T-helper 1 cell (primary cell): ENCODE data around the gene KIAA1671.

Experiments
- DNase-seq, 5 donors: peaks; one replicate each; pipeline ENCODE4 v3.0.0-alpha.2; 2012 to 2020

KIAA1671 gene

DNA sequence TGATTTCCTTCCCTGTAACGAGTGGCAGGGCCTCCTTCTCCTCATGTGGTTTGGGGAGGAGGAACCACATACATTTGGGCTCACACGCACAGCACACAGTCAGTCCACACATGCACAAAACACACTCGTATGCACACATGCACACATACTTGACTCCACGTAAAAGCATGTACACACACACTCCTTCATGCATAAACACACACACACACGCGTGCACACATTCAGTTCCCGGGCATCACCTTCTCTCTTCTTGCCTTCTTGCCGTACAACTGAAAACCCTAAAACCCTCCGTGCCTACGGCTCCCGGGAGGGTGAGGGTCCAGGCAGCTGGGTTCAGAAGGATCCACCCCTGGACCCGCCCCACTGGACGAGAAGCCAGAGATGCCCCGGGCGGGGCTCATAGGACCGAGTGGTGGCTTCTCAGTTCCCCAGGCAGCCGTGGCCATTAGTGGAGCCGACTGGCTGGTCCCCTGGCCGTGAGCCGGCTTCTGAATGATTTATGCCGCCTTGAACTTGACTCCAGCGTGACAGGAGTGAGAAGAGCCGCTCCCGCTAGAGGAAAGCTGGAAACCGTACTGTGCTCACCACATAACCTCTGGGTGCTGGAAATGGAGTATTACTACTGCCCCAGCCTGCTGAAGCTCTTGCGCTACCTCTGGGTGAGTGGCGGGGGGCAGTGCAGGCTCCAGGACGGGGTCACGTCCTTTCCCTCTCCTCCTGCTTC lies 117.4 kb downstream of the KIAA1671 start:
- DNase-seq: peak in 2 of 5 donors; percentile 17 to 67

DNA sequence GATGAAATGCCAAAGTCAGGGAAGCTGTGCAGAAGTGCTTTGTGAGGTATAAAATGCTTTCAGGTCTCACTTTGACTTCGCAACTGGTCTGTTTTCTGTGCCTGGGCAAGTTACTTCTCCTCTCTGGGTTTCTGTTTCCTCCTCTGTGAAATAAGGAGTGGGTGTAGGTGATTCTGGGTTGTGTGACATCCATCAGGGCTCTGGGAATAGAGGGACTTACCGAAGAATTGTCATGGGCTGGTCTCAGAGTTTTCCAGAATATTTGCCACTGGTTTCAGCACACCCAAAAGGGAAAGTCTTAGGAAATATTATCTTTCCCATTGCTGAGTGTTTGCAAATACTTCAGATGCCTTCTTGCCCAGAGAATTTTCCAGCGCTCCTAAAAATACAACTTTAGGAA lies 118.4 kb downstream of the KIAA1671 start:
- peak in 1 of 5 donors; percentile 46 for DNase-seq

DNA sequence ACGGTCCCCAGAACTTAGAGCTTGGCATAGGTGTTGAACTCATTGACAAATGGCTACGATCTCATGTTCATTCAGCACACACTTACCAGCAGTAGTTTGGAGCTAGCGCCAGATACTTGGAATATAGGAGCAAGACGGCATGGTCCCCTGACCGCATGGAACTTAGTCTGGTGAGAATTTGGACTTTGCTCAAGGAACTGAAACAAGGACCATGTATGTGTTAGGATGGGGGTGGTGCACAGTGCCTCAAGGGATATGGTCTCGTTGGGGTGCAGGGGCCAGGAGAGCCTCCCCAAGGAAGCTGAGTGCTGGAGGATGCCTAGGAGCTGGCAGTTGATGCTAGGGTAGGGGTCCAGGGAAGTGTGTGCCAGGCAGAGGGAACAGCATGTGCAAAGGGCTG lies 119.2 kb downstream of the KIAA1671 start:
- no peak for DNase-seq

DNA sequence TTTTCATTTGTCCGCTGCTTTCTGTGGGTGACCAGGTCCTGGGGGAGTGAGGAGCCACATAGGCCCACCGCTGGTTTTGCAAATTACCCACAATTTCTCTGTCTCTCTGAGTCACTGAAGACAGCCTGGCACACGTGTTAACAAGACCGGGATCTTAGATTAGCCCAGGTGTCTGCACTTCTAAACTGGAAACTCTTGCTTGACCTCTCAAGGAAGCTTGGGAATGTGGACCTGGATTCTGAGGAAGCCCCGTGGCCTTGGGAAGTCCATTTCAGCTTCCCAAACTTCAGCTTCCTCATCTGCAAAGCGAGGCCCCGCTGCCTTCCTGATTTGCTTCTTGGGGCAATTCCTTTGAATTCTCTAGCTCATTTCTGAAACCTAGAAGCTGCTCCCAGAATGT lies 119.9 kb downstream of the KIAA1671 start:
- no peak for DNase-seq

DNA sequence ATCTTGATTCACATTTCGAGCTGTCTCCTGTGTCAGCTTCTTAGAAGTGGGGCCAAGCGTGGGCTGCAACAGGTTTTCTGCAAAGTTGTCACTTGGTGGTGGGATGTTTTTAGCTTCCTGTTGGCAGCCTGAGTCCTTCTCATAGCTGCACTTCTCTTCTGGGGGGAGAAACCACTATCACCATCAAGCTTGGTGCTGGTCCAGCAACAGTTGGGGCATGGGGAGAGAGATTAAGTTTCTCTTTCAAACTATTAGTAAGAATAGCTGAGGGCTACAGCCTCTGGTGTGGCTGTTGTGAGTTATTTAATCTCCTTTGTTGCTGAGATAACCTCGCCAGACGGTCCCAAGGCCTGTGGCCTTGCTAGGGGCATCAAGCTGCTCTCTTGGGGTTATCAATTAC lies 123.8 kb downstream of the KIAA1671 start:
- DNase-seq: peak in 1 of 5 donors; percentile 51

DNA sequence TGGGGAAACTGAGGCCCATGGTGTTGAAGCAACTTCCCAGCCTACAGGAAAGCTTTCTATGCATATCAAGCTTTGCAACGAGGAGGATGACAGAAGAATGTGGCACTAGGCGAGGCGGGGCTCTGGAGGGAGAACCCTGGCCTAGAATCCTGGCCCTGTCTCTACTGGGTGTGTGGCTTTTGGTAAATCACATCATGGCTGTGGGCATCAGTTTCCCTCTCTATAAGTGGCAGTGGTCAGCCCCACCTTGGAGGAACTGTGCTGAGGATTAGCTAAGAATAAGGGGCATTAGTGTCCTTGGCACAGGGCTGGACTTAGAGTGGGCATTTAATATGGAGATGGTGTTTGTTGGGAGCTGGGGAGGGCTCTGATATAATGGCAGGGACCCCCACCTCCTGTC lies 124.5 kb downstream of the KIAA1671 start:
- DNase-seq: no peak

DNA sequence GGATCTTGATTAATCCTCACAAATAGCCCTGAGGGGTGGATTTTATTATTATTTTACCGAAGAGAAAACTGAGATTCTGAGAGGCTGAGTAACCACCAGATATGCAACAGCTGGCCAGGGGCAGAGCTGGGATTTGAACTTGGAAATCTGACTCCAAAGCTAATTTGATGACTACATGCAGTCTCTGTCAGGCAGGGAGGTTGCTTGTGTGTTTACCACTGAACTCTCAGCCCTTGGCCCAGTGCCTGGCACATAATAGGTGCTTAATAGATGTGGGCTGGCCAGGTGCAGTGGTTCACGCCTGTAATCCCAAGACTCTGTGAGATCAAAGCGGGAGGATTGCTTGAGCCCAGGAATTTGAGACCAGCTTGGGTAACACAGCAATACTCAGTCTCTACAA lies 125.4 kb downstream of the KIAA1671 start:
- DNase-seq: no peak

DNA sequence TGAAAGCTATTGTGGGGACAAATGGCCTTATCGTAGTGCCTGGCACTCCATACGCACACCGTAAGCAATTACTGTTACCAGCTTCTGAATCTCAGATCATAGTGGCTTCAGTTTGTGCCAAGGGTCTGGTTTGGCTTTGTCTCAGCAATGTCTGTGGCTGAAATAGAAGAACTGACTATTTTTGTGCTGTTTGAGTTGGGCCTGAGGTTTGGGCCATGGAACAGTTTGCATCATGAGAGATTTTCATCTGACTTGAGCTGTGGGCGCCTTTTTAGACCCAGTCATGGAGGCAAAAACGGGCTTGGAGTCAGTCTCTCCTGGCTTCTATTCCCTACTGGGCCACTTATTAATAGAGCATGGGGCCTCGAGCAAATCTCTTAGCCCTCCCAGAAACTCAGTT lies 126.1 kb downstream of the KIAA1671 start:
- DNase-seq: no peak

DNA sequence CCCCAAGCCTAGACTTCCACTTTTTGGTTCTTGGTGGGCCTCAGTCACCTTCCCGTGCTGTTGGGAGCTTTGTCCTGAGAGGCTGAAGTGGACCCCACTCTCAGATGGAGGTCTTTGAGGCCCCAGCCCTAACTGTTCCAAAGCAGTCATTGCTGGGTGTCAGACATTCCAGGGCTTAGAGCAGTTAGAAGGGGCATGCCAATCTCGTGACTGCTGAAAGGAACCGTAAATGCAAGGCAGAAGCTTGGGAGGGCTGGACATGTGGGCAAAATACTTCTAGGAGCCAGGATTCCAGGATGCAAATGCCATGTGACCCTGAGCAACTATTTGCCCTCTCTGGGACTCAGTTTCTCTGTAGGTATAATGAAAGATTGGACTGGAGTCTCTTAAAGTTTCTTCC lies 128.3 kb downstream of the KIAA1671 start:
- no peak for DNase-seq

DNA sequence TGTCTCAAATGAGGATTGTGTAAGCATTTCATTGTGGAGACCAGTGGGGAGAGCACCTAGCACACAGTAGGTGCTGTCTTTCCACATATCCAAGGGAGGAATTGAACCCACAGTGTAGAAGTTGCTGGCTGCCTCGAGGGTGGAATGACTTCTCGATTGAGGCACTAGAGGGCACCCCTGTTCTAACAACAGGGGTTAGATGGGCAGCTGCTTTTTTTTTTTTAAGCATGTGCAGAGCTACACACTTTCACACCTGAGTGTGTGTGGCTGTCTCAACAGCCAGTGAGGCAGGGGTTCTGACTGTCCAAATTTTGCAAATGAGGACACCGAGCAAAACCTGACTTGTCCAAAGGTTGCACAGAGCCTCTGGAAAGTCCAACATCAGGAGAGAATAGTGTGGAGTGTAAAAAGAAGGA lies 128.9 kb downstream of the KIAA1671 start:
- DNase-seq: peak in 2 of 5 donors; percentile 30 to 73

DNA sequence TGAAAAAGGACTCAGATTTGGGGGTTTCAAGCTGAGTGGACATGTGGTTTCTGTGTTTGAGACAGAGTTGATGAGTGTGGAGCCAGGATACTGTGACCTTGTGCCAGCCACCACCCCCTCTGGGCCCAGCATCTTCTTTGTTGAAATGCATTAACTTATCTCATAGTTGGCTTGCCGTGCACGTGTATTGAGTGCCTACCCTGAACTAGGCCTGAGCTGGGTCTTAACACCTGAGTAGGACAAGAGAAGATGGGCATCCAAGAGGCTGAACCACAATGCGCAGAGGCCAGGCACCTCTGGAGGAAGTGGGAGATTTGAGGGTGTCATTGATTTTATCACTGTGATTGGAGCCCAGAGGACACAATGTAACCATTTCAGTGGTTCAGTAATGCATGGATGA lies 129.6 kb downstream of the KIAA1671 start:
- no peak for DNase-seq

DNA sequence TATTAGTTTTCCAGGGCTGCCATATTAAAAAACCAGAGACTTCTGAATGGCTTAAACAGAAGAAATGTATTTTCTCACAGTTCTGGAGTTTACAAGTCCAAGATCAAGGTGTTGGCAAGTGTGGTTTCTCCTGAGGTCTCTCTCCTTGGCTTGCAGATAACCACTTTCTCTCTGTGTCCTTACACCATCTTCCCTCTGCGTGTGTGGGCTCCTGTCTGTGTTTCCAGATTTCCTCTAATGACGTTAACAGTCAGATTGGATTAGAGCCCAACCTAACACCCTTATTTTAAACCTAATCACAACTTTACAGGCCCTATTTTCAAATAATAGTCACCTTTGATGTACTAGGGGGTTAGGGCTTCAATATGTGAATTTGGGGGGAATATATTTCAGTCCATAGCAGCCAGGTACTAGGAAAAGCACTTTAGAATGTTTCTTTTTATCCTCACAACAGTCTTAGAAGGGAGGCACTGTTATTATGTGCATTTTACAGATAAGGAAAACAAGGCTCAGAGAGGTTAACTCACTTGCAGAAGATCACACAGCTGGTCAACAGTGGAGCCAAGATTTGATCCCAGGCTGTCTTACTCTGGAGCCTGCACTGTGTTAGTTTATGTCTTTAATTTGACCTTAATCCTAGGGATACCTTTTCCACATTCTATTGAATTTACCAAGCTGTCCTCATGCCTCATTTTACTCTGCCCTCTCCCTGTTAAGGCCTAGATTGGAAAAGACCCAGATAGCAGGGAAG lies 130.7 kb downstream of the KIAA1671 start:
- DNase-seq: no peak

DNA sequence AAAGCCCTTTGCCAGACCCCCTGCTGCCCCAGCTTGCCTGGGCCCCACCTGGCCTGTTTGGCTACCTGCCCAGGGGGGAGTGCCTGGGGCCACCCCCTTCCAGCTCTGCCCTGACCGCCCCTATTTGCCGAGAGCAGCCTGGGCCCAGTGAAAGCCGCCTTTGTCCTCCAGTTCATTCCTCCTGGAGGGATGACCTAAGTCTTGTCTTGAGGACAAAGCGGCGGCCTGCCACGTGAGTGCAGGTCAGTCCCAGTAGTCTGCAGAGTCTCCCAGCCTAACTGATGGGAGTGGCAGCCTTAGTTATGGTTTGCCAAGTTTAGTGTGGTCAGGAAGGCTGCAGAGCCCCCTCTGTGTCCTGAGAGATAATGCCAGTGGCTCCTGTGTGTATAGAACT lies 131.3 kb downstream of the KIAA1671 start:
- no peak for DNase-seq

DNA sequence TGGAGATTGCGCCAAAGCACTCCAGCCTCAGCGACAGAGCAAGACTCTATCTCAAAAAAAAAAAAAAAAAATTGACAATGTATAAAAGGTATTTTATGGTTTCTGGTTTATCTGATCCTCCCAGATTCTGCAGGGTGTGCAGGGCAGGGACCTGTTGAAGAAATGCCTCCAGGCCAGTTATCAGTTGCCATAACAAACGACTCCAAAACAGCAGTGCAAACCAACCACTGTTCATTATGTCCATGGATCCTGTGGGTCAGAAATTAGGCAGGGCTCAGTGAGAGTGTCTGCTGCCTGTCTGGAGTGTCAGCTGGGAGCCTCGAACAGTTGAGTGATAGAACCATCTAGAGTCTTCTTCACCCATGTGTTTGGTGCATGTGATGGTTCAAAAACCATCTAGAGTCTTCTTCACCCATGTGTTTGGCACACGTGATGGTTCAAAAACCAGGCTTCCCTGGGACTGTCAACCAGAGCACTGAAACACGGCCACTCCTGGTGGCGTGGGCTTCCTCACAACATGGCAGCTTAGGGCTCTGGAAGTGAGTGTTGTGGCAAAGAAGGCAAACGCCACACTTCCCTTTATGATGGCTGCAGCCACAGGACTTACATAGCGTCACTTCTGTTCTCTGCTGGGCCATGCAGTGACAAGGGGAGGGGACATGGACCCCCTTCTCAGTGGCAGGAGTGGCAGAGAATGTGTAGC lies 132.0 kb downstream of the KIAA1671 start:
- no peak for DNase-seq

DNA sequence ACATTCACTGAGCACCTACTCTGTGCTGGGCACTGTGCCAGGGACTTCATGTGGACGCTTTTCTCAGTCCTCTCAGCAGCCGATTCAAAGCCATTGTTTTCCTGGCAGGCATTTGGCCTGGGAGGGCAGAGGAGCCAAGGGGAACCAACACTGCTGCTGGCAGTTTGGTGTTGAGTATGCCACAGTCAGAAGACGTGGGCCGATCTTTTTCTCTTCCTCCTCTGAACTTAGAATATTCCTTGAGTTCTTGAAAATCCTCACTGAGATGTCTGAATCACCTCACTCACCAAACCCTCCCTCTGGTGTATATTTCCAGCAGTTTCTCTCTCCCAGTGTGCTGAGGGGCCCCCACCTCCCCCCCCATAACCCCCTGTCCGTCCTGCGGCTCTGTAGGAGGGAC lies 132.6 kb downstream of the KIAA1671 start:
- DNase-seq: no peak

DNA sequence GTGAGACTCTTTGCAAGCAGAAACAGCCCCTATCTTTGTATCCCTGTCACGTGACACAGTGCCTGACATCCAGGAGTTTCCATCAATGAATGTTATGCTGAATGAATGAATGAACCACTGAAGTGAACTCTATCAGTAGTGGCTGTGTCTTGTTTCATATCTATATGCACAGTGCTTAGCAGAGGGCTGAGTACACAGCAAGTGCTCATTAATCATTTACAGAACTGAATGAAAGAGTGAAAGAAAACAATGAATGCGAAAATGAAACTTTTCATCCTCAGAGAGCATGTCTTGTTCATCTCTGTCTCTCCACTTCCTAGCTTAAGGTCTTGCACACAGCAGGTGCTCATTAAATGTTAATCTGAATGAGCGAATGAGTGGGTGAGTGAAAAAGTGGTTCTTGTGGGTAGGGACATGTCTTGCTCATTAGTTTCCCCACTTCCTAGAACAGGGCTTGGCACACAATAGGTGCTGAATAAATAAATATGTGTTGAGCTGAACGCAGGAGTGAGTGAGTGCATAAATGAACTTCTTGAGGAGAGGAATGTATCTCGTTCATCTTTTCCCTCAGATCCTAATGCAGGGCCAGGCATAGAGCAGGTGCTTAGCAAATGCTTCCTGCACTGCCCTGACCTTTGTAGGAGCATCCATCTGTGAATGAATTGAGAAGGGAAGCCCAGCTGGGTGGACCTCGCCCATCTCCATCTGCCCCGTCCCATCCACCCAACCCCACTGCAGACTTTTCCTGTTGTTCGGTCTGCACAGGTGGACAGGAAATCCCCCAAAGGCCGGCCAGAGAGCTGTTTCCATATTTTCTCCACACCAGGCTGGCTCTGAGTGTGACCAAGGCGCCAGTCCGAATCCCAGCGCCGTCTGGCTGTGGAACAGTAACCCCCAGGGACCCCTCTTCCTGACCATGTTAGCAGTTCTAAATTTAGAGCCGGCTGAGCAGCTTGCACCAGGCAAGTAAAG lies 133.7 kb downstream of the KIAA1671 start:
- DNase-seq: peak in 1 of 5 donors; percentile 80

DNA sequence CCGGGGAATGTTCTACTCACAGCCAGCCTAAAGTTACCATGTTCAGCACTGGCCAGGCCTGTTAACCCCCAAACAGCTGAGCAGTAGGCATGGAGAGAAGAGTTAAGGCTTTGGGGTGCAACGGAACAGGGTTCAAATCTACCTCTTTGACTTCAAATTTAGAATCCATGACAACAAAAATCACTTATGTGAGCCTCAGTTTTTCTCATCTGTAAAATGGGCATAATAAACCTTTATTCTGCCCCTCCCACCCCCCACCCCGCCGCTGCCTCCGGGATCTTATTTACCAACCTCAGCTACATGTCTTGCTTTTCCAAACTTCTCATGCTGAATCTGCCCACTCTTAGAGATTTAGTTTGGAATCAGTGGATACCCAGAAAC lies 134.4 kb downstream of the KIAA1671 start:
- no peak for DNase-seq

DNA sequence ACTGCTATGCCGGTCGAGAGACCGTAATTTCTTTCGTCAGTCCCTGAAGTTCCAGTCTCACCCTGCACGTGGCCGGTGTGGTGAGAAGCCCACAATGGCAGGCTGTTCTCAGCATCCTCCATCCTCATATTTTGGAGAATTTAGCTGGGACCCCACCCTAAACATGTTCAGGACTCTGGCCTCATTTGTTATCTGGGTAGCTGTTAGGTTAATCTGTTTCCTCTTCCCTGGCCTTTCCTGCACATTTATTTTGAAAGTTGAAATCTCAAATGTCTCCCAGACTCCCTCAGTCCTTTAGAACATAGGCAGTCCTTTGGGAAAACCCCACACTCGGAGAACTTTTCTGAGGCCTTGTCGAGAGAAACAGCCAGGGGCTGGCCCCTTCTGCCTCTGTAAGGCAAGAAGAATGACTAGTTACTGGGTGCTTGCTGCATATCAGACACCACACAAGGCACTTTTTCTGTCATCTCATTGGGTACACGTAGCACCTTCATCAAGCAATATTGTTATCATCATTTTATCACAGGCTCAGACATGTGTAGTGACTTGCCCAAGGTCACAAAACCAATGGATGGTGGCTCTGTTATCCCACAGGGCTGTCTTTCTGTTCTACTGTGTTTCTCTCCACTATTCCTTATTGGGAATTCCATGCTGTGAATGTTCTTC lies 137.8 kb downstream of the KIAA1671 start:
- DNase-seq: no peak

DNA sequence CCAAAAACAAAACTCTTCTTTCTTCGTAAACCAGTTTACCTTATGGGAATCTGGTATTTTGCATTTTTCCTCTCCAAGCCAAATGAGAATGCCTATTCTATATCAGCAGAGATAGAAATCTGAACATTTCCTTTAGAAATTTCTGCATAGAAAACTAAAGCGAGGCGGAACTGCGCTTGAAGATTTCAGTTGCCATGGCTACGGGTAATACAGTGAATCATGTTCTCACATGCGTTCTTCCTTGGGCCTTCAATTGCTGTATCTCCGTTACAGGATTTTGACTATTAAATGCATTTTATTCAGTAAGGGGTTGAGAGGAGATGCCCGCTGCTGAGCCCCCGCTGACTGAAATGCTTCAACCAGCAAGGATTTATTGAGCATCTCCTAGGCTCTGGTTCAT lies 138.9 kb downstream of the KIAA1671 start:
- DNase-seq: no peak

DNA sequence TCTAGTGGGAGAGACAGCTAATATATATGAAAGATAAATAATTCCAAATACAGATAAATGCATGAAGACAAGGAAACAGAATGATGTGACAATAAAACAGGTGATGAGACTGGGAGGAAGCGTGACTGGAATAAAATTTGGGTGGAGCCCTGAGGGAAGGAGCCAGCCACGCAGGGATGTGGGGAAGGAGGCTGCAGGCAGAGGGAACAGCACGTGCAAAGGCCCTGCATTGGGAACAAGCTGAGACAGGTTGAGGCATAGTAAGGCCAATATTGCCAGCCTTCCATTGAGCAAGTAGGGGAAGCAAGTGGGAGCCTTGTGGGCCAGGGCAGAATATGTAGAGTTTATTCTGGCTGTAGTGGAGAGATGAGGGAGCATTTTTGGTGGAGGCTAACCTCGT lies 139.6 kb downstream of the KIAA1671 start:
- DNase-seq: no peak

DNA sequence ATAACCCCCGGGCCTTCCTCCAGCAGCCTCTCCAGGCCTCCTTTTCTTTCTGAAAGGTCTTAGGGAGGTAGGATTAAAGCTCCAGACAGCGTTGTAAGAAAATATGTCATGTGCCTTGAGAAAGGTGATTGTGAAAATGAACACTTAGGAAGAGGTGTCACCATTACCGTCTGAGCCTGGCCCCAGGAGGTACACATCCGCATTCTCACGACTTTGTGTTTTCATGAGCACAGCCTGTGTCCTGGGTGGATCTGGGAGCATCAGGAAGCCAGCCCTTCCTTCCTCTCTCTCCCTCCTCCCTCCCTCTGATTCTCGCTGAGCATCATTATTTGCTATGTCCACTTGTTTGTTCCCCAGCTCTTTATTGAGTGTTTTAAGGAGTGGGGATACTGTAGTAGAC lies 142.1 kb downstream of the KIAA1671 start:
- no peak for DNase-seq

DNA sequence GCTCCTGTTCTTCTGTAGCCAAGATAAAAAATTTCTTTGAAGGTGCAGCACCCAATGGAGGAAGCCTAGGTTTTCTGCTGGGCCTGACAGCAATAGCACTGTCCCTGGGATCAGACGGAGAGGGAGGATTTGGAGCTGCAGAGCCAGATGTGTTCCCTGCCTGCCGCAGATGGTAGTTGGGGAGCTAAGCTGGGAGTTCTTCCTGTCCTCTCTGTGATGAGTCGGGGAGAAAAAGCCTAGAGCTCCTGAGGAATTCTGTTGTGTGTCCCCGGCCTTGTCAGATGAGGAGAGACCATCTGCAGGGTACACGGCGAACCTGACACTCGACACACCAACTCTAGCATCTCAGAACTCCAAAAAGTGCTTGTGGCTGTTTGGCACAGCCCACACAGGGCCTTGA lies 143.4 kb downstream of the KIAA1671 start:
- DNase-seq: no peak
